ENCODE measurements around the gene GIT2.

GRCh38 chr12:109988274-109988673 is 7.9 kb downstream of the GIT2 start:
- TF ChIP-seq CTCF (IDR thresholded peaks at IDR 0.05; ENCODE audit: borderline replicate concordance, extremely low read depth, low read length, poor library complexity, severe bottlenecking) (no peak), EZH2 (IDR thresholded peaks at IDR 0.05; ENCODE audit: borderline replicate concordance, low read depth, low read length, severe bottlenecking) (no peak)
